Measurements from ENCODE around the gene SLC20A1.
A peak's percentile ranks its signal among the peaks of the same experiment; 100 is the strongest.

Gene SLC20A1

DNA sequence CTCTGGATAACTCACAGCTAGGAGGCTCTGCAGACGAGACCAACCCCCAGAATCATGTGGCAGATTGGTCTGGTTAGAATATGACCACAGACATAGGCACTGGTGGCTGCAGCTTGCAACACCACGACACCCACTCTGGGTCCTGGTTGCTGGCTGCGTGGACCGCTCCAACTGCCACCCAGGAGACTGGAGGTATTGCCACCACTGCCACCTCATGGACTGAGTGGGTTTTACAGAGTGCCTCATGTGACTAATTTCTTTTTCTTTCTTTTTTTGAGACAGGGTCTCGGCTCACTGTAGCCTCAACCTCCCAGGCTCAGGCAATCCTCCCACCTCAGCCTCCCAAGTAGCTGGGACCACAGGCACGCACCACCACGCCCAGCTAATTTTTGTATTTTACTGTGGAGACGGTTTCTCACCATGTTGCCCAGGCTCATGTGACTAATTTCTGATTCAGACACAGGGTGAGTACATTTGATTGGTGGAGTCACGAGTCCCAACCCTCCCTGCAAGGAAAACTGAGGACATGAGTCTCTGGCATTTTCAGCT, 45.2 kb downstream of the SLC20A1 start:
- Histone ChIP-seq H3K36me3 (ENCODE audit: insufficient read depth, low read length) (no peaks in the 10 kb centered on the region), H3K4me3 (ENCODE audit: low read depth, low read length, poor library complexity, severe bottlenecking) (no peak overlapping the region), H3K79me2 (ENCODE audit: insufficient read depth, low read length) (no peaks in the 10 kb centered on the region), H3K9me3 (ENCODE audit: low read length) (no peaks in the 10 kb centered on the region), H3F3A (ENCODE audit: insufficient read depth, low read length) (no peaks in the 10 kb centered on the region), H3K9me2 (ENCODE audit: low read depth, low read length) (no peaks in the 10 kb centered on the region), H3K27ac (ENCODE audit: low read depth, low read length, poor library complexity, severe bottlenecking) (no peak overlapping the region), H2AFZ (ENCODE audit: low read length) (no peak overlapping the region), H3K27me3 (ENCODE audit: insufficient read depth, low read length) (no peaks in the 10 kb centered on the region), H3K4me2 (ENCODE audit: low read length) (peak overlapping the region; percentile 5; the same call in 1 of the 2 replicates), H4K20me1 (ENCODE audit: insufficient read depth, low read length) (no peaks in the 10 kb centered on the region), H3K4me1 (ENCODE audit: insufficient read depth, low read length, severe bottlenecking) (no peaks in the 10 kb centered on the region), H3K9ac (ENCODE audit: low read length) (no peak overlapping the region)
- TF ChIP-seq EZH2 (IDR thresholded peaks at IDR 0.05; ENCODE audit: borderline replicate concordance, low read length) = no peak
- TF ChIP-seq, protein P1, sequence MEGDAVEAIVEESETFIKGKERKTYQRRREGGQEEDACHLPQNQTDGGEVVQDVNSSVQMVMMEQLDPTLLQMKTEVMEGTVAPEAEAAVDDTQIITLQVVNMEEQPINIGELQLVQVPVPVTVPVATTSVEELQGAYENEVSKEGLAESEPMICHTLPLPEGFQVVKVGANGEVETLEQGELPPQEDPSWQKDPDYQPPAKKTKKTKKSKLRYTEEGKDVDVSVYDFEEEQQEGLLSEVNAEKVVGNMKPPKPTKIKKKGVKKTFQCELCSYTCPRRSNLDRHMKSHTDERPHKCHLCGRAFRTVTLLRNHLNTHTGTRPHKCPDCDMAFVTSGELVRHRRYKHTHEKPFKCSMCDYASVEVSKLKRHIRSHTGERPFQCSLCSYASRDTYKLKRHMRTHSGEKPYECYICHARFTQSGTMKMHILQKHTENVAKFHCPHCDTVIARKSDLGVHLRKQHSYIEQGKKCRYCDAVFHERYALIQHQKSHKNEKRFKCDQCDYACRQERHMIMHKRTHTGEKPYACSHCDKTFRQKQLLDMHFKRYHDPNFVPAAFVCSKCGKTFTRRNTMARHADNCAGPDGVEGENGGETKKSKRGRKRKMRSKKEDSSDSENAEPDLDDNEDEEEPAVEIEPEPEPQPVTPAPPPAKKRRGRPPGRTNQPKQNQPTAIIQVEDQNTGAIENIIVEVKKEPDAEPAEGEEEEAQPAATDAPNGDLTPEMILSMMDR (IDR thresholded peaks at IDR 0.05; ENCODE audit: low read length) = peak; percentile 69

DNA sequence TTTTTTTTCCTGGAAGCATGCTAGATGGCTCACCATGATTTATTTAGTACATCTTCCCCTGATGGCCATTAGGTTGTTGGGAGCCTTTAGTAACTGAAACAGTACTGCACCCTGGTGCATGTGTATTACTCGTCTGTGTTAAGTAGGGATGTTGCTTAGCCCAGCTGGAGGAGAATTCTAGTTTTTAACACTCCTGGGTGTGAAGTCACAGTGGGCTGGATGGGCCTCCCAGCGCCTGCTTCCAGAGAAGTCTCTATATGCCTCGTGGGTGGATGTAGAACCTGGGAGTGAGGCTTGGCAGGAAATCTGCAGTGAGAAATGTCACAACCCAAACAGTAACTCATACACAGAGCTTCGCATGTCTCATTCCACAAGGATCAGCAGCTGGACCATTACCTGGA, 46.1 kb downstream of the SLC20A1 start:
- H3K4me3 ChIP-seq (ENCODE audit: low read depth, low read length, poor library complexity, severe bottlenecking) = no peak overlapping the region
- no peaks in the 10 kb centered on the region for H3F3A ChIP-seq (ENCODE audit: insufficient read depth, low read length)
- no peaks in the 10 kb centered on the region for H3K27me3 ChIP-seq (ENCODE audit: insufficient read depth, low read length)
- H4K20me1 ChIP-seq (ENCODE audit: insufficient read depth, low read length) = no peaks in the 10 kb centered on the region
- H3K27ac ChIP-seq (ENCODE audit: low read depth, low read length, poor library complexity, severe bottlenecking) = no peak overlapping the region
- no peak overlapping the region for H3K9ac ChIP-seq (ENCODE audit: low read length)
- no peak overlapping the region for H3K4me2 ChIP-seq (ENCODE audit: low read length)
- no peaks in the 10 kb centered on the region for H3K36me3 ChIP-seq (ENCODE audit: insufficient read depth, low read length)
- no peaks in the 10 kb centered on the region for H3K9me3 ChIP-seq (ENCODE audit: low read length)
- H2AFZ ChIP-seq (ENCODE audit: low read length) = no peak overlapping the region
- no peak for TF ChIP-seq EZH2 (IDR thresholded peaks at IDR 0.05; ENCODE audit: borderline replicate concordance, low read length)
- TF ChIP-seq, protein P1 (IDR thresholded peaks at IDR 0.05; ENCODE audit: low read length) = no peak
- H3K4me1 ChIP-seq (ENCODE audit: insufficient read depth, low read length, severe bottlenecking) = no peaks in the 10 kb centered on the region
- no peaks in the 10 kb centered on the region for H3K9me2 ChIP-seq (ENCODE audit: low read depth, low read length)
- H3K79me2 ChIP-seq (ENCODE audit: insufficient read depth, low read length) = no peaks in the 10 kb centered on the region

DNA sequence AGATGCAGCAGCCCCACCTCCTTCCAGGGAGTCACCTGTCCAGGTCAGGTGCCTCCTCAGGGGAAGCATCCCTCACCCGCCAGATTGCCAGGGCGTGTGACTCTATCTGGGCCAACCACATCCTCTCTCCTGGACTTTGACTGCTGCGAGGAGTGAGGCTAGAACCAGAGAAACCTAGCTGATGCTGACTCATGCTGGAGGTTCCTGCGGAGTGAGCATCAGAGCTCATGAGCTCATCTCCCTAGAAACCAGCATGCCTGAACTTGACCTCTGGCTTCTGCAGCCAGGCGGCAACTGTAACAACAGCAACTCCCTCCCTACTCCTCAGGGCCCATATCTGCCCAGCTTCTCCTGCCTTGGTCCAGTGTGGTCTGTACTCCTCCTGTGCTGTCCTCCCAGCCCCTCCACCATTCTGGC, 46.8 kb downstream of the SLC20A1 start:
- Histone ChIP-seq H3K27me3 (ENCODE audit: insufficient read depth, low read length) (0 out of 2 replicates have a peak, but pooled peaks cover 5% of the 10 kb centered on the region), H3K9ac (ENCODE audit: low read length) (no peak overlapping the region), H2AFZ (ENCODE audit: low read length) (no peak overlapping the region), H4K20me1 (ENCODE audit: insufficient read depth, low read length) (no peaks in the 10 kb centered on the region), H3F3A (ENCODE audit: insufficient read depth, low read length) (no peaks in the 10 kb centered on the region), H3K79me2 (ENCODE audit: insufficient read depth, low read length) (no peaks in the 10 kb centered on the region), H3K36me3 (ENCODE audit: insufficient read depth, low read length) (no peaks in the 10 kb centered on the region), H3K9me2 (ENCODE audit: low read depth, low read length) (no peaks in the 10 kb centered on the region), H3K27ac (ENCODE audit: low read depth, low read length, poor library complexity, severe bottlenecking) (no peak overlapping the region), H3K9me3 (ENCODE audit: low read length) (no peaks in the 10 kb centered on the region), H3K4me2 (ENCODE audit: low read length) (no peak overlapping the region), H3K4me3 (ENCODE audit: low read depth, low read length, poor library complexity, severe bottlenecking) (no peak overlapping the region), H3K4me1 (ENCODE audit: insufficient read depth, low read length, severe bottlenecking) (no peaks in the 10 kb centered on the region)
- TF ChIP-seq, protein P1 (IDR thresholded peaks at IDR 0.05; ENCODE audit: low read length) = no peak
- TF ChIP-seq EZH2 (IDR thresholded peaks at IDR 0.05; ENCODE audit: borderline replicate concordance, low read length) = no peak

All from OCI-LY1 (cell line).